GM23338 (cell line): ENCODE data around the gene R3HDM2.
A peak's percentile ranks its signal among the peaks of the same experiment; 100 is the strongest.

ENCODE experiments used
- CREB1 ChIP-seq: fragments of 250-450 bp; sonication (Bioruptor Pico); IDR thresholded peaks from 2 replicates; pipeline ENCODE4 v1.5.0; 2020; ENCODE audit warnings: low read depth, mild to moderate bottlenecking, moderate library complexity
- POLR2AphosphoS5 ChIP-seq: IDR thresholded peaks from 2 replicates; pipeline ENCODE4 v1.6.1; 2016; ENCODE audit warnings: antibody characterized with exemption, low read depth
- TF ChIP-seq, protein P1 (sequence below), 2 experiments: fragments of 200-600 bp in 1 of 2; sonication (generic) in 1 of 2; conservative IDR thresholded peaks; 2 replicates each; pipeline versions ENCODE4 v1.5.1 to v1.6.1; 2016 to 2017; ENCODE audit warnings: antibody characterized with exemption in 2 of 2, low read depth in 2 of 2, mild to moderate bottlenecking in 2 of 2, moderate library complexity in 1 of 2

DNA sequence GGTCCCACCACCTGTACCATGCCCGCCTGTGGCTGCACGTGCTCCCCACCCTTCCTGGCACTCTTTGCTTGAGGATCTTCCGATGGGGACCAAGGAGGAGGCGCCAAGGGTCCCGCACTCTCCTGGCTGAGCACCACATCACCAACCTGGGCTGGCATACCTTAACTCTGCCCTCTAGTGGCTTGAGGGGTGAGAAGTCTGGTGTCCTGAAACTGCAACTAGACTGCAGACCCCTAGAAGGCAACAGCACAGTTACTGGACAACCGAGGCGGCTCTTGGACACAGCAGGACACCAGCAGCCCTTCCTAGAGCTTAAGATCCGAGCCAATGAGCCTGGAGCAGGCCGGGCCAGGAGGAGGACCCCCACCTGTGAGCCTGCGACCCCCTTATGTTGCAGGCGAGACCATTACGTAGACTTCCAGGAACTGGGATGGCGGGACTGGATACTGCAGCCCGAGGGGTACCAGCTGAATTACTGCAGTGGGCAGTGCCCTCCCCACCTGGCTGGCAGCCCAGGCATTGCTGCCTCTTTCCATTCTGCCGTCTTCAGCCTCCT, 25.4 kb upstream of the R3HDM2 start:
- TF ChIP-seq, protein P1, sequence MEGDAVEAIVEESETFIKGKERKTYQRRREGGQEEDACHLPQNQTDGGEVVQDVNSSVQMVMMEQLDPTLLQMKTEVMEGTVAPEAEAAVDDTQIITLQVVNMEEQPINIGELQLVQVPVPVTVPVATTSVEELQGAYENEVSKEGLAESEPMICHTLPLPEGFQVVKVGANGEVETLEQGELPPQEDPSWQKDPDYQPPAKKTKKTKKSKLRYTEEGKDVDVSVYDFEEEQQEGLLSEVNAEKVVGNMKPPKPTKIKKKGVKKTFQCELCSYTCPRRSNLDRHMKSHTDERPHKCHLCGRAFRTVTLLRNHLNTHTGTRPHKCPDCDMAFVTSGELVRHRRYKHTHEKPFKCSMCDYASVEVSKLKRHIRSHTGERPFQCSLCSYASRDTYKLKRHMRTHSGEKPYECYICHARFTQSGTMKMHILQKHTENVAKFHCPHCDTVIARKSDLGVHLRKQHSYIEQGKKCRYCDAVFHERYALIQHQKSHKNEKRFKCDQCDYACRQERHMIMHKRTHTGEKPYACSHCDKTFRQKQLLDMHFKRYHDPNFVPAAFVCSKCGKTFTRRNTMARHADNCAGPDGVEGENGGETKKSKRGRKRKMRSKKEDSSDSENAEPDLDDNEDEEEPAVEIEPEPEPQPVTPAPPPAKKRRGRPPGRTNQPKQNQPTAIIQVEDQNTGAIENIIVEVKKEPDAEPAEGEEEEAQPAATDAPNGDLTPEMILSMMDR (conservative IDR thresholded peaks at IDR 0.05; ENCODE audit: low read depth in 2 of 2): peak; percentile 77 to 89
- peak; percentile 66; the same call in 1 of the 2 replicates for TF ChIP-seq POLR2AphosphoS5
- no peak for TF ChIP-seq CREB1 (CRISPR knock-in tag)
